ENCODE data around the gene EEPD1. TPM values are rescaled to one million over a fixed set of nuclear protein-coding genes. Genes with fewer than 3 reads are reported as not detected.
"Not testable (repeated sequence)": the region's sequence is repeated elsewhere in the genome, so short reads cannot be mapped to it uniquely, and the experiment has no call there.

The EEPD1 gene
- total RNA-seq, 1 experiment from 2014 or later: 28.5 TPM

GRCh38 chr7:36309301-36309700 lies 156.2 kb downstream of the EEPD1 start:
- DNase-seq (ENCODE audit: low read depth, low spot score): no peak
- in situ Hi-C loops (cut with HindIII; ENCODE audit: low pct_unique_long_range_greater_than_20kb, low sequenced_read_pairs): loop anchor here (25.0 kb wide), 1 partner anchor 322 kb away; no protein-coding TSS in a partner anchor

- in situ Hi-C loops (cut with HindIII; ENCODE audit: low pct_unique_long_range_greater_than_20kb, low sequenced_read_pairs): loop anchor here (25.0 kb wide), 1 partner anchor 322 kb away; no protein-coding TSS in a partner anchor
- no peak for DNase-seq (ENCODE audit: low read depth, low spot score)
These were observed 156.7 kb downstream of the EEPD1 start for GRCh38 chr7:36309716-36310115.

- no peak for DNase-seq (ENCODE audit: low read depth, low spot score)
- in situ Hi-C loops (cut with HindIII; ENCODE audit: low pct_unique_long_range_greater_than_20kb, low sequenced_read_pairs): loop anchor here (25.0 kb wide), 1 partner anchor 324 kb away; no protein-coding TSS in a partner anchor
These were observed 157.8 kb downstream of the EEPD1 start for GRCh38 chr7:36310897-36311296.

- in situ Hi-C loops (cut with HindIII; ENCODE audit: low pct_unique_long_range_greater_than_20kb, low sequenced_read_pairs): loop anchor here (25.0 kb wide), 1 partner anchor 324 kb away; no protein-coding TSS in a partner anchor
- DNase-seq (ENCODE audit: low read depth, low spot score): no peak
These were observed 158.5 kb downstream of the EEPD1 start for GRCh38 chr7:36311539-36311938.

GRCh38 chr7:36312064-36312914 lies 159.2 kb downstream of the EEPD1 start:
- peak; percentile 66 for DNase-seq (ENCODE audit: low read depth, low spot score)
- in situ Hi-C loops (cut with HindIII; ENCODE audit: low pct_unique_long_range_greater_than_20kb, low sequenced_read_pairs): loop anchor here (25.0 kb wide), 1 partner anchor 325 kb away; no protein-coding TSS in a partner anchor

GRCh38 chr7:36312915-36313334 lies 159.9 kb downstream of the EEPD1 start:
- in situ Hi-C loops (cut with HindIII; ENCODE audit: low pct_unique_long_range_greater_than_20kb, low sequenced_read_pairs): loop anchor here (25.0 kb wide), 1 partner anchor 326 kb away; no protein-coding TSS in a partner anchor

GRCh38 chr7:36313607-36314006 lies 160.6 kb downstream of the EEPD1 start:
- no peak for DNase-seq (ENCODE audit: low read depth, low spot score)

More at GRCh38 chr7:36312915-36313334, 159.9 kb downstream of the EEPD1 start:
- no peak for DNase-seq (ENCODE audit: low read depth, low spot score)

GRCh38 chr7:36314491-36314890 lies 161.4 kb downstream of the EEPD1 start:
- DNase-seq (ENCODE audit: low read depth, low spot score): no peak
- in situ Hi-C loops (cut with HindIII; ENCODE audit: low pct_unique_long_range_greater_than_20kb, low sequenced_read_pairs): loop anchor here (25.0 kb wide), 1 partner anchor 327 kb away; no protein-coding TSS in a partner anchor

More at GRCh38 chr7:36313607-36314006, 160.6 kb downstream of the EEPD1 start:
- in situ Hi-C loops (cut with HindIII; ENCODE audit: low pct_unique_long_range_greater_than_20kb, low sequenced_read_pairs): loop anchor here (25.0 kb wide), 1 partner anchor 326 kb away; no protein-coding TSS in a partner anchor

- DNase-seq (ENCODE audit: low read depth, low spot score): peak; percentile 19
- in situ Hi-C loops (cut with HindIII; ENCODE audit: low pct_unique_long_range_greater_than_20kb, low sequenced_read_pairs): loop anchor here (25.0 kb wide), 1 partner anchor 328 kb away; no protein-coding TSS in a partner anchor
These were observed 162.4 kb downstream of the EEPD1 start for GRCh38 chr7:36315309-36315944.

- DNase-seq (ENCODE audit: low read depth, low spot score): no peak
- in situ Hi-C loops (cut with HindIII; ENCODE audit: low pct_unique_long_range_greater_than_20kb, low sequenced_read_pairs): loop anchor here (25.0 kb wide), 1 partner anchor 329 kb away; no protein-coding TSS in a partner anchor
These were observed 163.3 kb downstream of the EEPD1 start for GRCh38 chr7:36316319-36316718.

- in situ Hi-C loops (cut with HindIII; ENCODE audit: low pct_unique_long_range_greater_than_20kb, low sequenced_read_pairs): loop anchor here (25.0 kb wide), 1 partner anchor 330 kb away; no protein-coding TSS in a partner anchor
- DNase-seq (ENCODE audit: low read depth, low spot score): no peak
These were observed 164.2 kb downstream of the EEPD1 start for GRCh38 chr7:36317276-36317675.

- no peak for DNase-seq (ENCODE audit: low read depth, low spot score)
- in situ Hi-C loops (cut with HindIII; ENCODE audit: low pct_unique_long_range_greater_than_20kb, low sequenced_read_pairs): loop anchor here (25.0 kb wide), 1 partner anchor 331 kb away; no protein-coding TSS in a partner anchor
These were observed 165.1 kb downstream of the EEPD1 start for GRCh38 chr7:36318116-36318515.

- not testable (repeated sequence) for DNase-seq (ENCODE audit: low read depth, low spot score)
- in situ Hi-C loops (cut with HindIII; ENCODE audit: low pct_unique_long_range_greater_than_20kb, low sequenced_read_pairs): loop anchor here (25.0 kb wide), 1 partner anchor 334 kb away; no protein-coding TSS in a partner anchor
These were observed 168.2 kb downstream of the EEPD1 start for GRCh38 chr7:36321284-36321683.

- in situ Hi-C loops (cut with HindIII; ENCODE audit: low pct_unique_long_range_greater_than_20kb, low sequenced_read_pairs): no loop called here
These were observed 183.3 kb downstream of the EEPD1 start for GRCh38 chr7:36336390-36336789.

GRCh38 chr7:36338256-36338655 lies 185.2 kb downstream of the EEPD1 start:
- no peak for DNase-seq (ENCODE audit: low read depth, low spot score)
- in situ Hi-C loops (cut with HindIII; ENCODE audit: low pct_unique_long_range_greater_than_20kb, low sequenced_read_pairs): no loop called here

More at GRCh38 chr7:36336390-36336789, 183.3 kb downstream of the EEPD1 start:
- no peak for DNase-seq (ENCODE audit: low read depth, low spot score)

GRCh38 chr7:36343548-36343947 lies 190.5 kb downstream of the EEPD1 start:
- in situ Hi-C loops (cut with HindIII; ENCODE audit: low pct_unique_long_range_greater_than_20kb, low sequenced_read_pairs): no loop called here
- DNase-seq (ENCODE audit: low read depth, low spot score): no peak

- DNase-seq (ENCODE audit: low read depth, low spot score): no peak
- in situ Hi-C loops (cut with HindIII; ENCODE audit: low pct_unique_long_range_greater_than_20kb, low sequenced_read_pairs): no loop called here
These were observed 191.6 kb downstream of the EEPD1 start for GRCh38 chr7:36344622-36345021.
